Measurements from ENCODE around the gene RSPH3. TPM values are rescaled to one million over a fixed set of nuclear protein-coding genes. Genes with fewer than 3 reads are reported as not detected.

Gene RSPH3
- polyA plus RNA-seq, 1 donor from 2014 or later: 3.5 TPM

DNA sequence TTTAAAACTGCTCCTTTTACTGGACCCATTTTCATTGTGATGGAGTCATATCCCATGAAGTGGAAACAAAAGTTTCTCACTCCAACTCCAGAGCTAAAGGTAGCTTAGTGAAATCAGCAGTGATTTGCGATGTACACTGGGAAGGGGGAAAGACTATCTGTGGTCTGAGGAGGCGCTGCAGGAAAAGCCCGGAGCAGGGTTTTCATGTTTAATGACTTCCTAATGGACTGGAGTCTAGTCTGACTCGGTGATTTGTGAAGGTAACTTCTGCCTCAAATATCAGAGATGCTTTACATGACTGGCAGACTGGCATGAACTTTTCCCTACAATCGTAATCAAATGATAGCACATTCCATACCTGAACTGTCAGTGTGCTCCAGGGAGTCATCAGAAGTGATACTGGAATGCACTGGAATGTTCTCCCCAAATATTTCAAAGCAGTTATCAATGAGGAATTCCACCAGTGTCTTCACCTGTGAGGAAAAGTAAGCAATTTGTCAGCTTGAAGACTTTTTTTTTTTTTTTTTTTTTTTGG is 37.8 kb upstream of the RSPH3 start:
- no peaks in the 10 kb centered on the region for H4K20me1 ChIP-seq (ENCODE audit: insufficient read depth)
- no peaks in the 10 kb centered on the region for H3K9me3 ChIP-seq (ENCODE audit: low read length)
- no peak overlapping the region for H2AFZ ChIP-seq (ENCODE audit: low read depth, low read length)
- no peak overlapping the region for H3K4me2 ChIP-seq (ENCODE audit: low read length)
- no peak overlapping the region for H3K4me3 ChIP-seq (ENCODE audit: low read length)
- H3F3A ChIP-seq (ENCODE audit: insufficient read depth, low read length, poor library complexity, severe bottlenecking): no peaks in the 10 kb centered on the region
- TF ChIP-seq EZH2 (IDR thresholded peaks at IDR 0.05; ENCODE audit: borderline replicate concordance, insufficient read depth, low read length, poor library complexity, severe bottlenecking) (no peak), POLR2AphosphoS5 (IDR thresholded peaks at IDR 0.05) (no peak), EP300 (conservative IDR thresholded peaks at IDR 0.05; ENCODE audit: poor library complexity, severe bottlenecking) (no peak), SMC3 (conservative IDR thresholded peaks at IDR 0.05; ENCODE audit: poor library complexity) (no peak), MXI1 (conservative IDR thresholded peaks at IDR 0.05; ENCODE audit: poor library complexity, severe bottlenecking) (no peak), RAD21 (conservative IDR thresholded peaks at IDR 0.05) (no peak), TAF1 (IDR thresholded peaks at IDR 0.05; ENCODE audit: low read depth) (no peak)
- TF ChIP-seq, protein P1, sequence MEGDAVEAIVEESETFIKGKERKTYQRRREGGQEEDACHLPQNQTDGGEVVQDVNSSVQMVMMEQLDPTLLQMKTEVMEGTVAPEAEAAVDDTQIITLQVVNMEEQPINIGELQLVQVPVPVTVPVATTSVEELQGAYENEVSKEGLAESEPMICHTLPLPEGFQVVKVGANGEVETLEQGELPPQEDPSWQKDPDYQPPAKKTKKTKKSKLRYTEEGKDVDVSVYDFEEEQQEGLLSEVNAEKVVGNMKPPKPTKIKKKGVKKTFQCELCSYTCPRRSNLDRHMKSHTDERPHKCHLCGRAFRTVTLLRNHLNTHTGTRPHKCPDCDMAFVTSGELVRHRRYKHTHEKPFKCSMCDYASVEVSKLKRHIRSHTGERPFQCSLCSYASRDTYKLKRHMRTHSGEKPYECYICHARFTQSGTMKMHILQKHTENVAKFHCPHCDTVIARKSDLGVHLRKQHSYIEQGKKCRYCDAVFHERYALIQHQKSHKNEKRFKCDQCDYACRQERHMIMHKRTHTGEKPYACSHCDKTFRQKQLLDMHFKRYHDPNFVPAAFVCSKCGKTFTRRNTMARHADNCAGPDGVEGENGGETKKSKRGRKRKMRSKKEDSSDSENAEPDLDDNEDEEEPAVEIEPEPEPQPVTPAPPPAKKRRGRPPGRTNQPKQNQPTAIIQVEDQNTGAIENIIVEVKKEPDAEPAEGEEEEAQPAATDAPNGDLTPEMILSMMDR (IDR thresholded peaks at IDR 0.05; ENCODE audit: poor library complexity, severe bottlenecking): no peak
- TF ChIP-seq, protein P2, sequence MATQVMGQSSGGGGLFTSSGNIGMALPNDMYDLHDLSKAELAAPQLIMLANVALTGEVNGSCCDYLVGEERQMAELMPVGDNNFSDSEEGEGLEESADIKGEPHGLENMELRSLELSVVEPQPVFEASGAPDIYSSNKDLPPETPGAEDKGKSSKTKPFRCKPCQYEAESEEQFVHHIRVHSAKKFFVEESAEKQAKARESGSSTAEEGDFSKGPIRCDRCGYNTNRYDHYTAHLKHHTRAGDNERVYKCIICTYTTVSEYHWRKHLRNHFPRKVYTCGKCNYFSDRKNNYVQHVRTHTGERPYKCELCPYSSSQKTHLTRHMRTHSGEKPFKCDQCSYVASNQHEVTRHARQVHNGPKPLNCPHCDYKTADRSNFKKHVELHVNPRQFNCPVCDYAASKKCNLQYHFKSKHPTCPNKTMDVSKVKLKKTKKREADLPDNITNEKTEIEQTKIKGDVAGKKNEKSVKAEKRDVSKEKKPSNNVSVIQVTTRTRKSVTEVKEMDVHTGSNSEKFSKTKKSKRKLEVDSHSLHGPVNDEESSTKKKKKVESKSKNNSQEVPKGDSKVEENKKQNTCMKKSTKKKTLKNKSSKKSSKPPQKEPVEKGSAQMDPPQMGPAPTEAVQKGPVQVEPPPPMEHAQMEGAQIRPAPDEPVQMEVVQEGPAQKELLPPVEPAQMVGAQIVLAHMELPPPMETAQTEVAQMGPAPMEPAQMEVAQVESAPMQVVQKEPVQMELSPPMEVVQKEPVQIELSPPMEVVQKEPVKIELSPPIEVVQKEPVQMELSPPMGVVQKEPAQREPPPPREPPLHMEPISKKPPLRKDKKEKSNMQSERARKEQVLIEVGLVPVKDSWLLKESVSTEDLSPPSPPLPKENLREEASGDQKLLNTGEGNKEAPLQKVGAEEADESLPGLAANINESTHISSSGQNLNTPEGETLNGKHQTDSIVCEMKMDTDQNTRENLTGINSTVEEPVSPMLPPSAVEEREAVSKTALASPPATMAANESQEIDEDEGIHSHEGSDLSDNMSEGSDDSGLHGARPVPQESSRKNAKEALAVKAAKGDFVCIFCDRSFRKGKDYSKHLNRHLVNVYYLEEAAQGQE (IDR thresholded peaks at IDR 0.05; ENCODE audit: borderline replicate concordance): no peak
- H3K27ac ChIP-seq (ENCODE audit: low read length): no peak overlapping the region
- H3K9me2 ChIP-seq (ENCODE audit: insufficient read depth, low read length): no peaks in the 10 kb centered on the region
- no peak overlapping the region for H3K9ac ChIP-seq (ENCODE audit: low read length)
- no peaks in the 10 kb centered on the region for H3K27me3 ChIP-seq (ENCODE audit: insufficient read depth, low read depth, low read length)
- H3K79me2 ChIP-seq (replicated peaks; ENCODE audit: insufficient read depth, low read length): no peaks in the 10 kb centered on the region
- no peaks in the 10 kb centered on the region for H3K36me3 ChIP-seq (ENCODE audit: insufficient read depth, low read length)

DNA sequence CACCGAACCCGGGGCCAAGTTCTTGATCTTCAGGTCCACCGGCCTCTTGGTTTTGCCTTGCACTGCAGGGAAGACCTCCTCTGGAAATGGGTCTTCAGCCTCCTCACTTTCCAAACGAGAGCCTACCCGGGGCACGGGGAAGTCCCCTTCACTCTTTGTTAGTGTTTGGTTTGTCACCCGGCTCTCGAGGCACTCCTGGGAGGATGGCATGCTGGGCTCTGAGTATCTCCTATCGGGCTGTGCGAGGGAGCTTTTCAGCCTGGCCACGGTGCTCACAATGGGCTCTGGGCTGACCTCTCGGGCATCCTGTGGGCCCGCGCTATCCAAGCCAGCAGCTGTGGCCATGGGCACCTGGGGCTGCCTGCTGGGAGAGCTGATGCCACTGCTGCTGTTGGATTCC is 36.7 kb upstream of the RSPH3 start:
- Histone ChIP-seq H3K36me3 (ENCODE audit: insufficient read depth, low read length) (no peaks in the 10 kb centered on the region), H3K9me2 (ENCODE audit: insufficient read depth, low read length) (no peaks in the 10 kb centered on the region), H3F3A (ENCODE audit: insufficient read depth, low read length, poor library complexity, severe bottlenecking) (no peaks in the 10 kb centered on the region), H3K4me3 (ENCODE audit: low read length) (no peak overlapping the region), H3K79me2 (replicated peaks; ENCODE audit: insufficient read depth, low read length) (no peaks in the 10 kb centered on the region), H3K9me3 (ENCODE audit: low read length) (no peaks in the 10 kb centered on the region), H3K27me3 (ENCODE audit: insufficient read depth, low read depth, low read length) (no peaks in the 10 kb centered on the region), H3K27ac (ENCODE audit: low read length) (no peak overlapping the region), H3K9ac (ENCODE audit: low read length) (no peak overlapping the region), H4K20me1 (ENCODE audit: insufficient read depth) (no peaks in the 10 kb centered on the region), H3K4me2 (ENCODE audit: low read length) (no peak overlapping the region), H2AFZ (ENCODE audit: low read depth, low read length) (no peak overlapping the region)
- TF ChIP-seq MXI1 (conservative IDR thresholded peaks at IDR 0.05; ENCODE audit: poor library complexity, severe bottlenecking) (no peak), TAF1 (IDR thresholded peaks at IDR 0.05; ENCODE audit: low read depth) (no peak), SMC3 (conservative IDR thresholded peaks at IDR 0.05; ENCODE audit: poor library complexity) (no peak), RAD21 (conservative IDR thresholded peaks at IDR 0.05) (no peak), EZH2 (IDR thresholded peaks at IDR 0.05; ENCODE audit: borderline replicate concordance, insufficient read depth, low read length, poor library complexity, severe bottlenecking) (no peak), POLR2AphosphoS5 (IDR thresholded peaks at IDR 0.05) (no peak), EP300 (conservative IDR thresholded peaks at IDR 0.05; ENCODE audit: poor library complexity, severe bottlenecking) (no peak)
- TF ChIP-seq, protein P1 (IDR thresholded peaks at IDR 0.05; ENCODE audit: poor library complexity, severe bottlenecking): no peak
- TF ChIP-seq, protein P2 (IDR thresholded peaks at IDR 0.05; ENCODE audit: borderline replicate concordance): no peak

Data from neural cell (in vitro differentiated cells).